HFF-Myc (cell line): ENCODE measurements around the gene ZDHHC18.
"Not testable (repeated sequence)": the region's sequence is repeated elsewhere in the genome, so short reads cannot be mapped to it uniquely, and the experiment has no call there.

Experiments
- DNase-seq: peaks from one replicate; pipeline ENCODE4 v3.0.0-alpha.2; 2011; ENCODE audit warnings: low read depth; ENCODE audit errors: extremely low read depth
- H3K4me3 ChIP-seq: replicated peaks from 2 replicates; pipeline ENCODE4 v1.5.1; 2011; ENCODE audit warnings: low read depth, mild to moderate bottlenecking, control low read depth, low read length
- TF ChIP-seq, protein P1 (sequence below): IDR thresholded peaks from 2 replicates; pipeline ENCODE4 v1.5.1; 2012; ENCODE audit warnings: mild to moderate bottlenecking, low read depth, low read length, control low read depth; ENCODE audit errors: missing control alignments

ZDHHC18 gene

DNA sequence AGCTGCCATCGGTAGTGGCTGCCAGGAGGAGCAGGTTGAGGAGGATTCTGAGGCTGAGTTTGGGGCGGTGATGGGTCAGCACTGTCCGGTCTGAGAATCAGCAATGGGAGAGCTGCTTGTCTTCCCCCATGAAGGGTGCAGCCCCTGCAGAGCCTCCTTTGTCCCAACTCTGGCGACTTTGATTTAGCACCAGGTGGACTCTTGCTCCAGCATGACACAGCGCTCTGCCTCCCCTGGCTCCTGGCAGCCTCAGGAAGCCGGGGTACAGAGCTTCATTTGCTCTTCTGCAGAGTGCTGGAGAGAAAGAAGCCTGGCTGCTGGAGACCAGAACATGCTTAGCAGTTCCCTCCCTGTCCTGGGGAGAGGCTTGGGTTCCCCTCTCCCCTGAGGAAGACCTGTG lies 13.3 kb downstream of the ZDHHC18 start:
- TF ChIP-seq, protein P1, sequence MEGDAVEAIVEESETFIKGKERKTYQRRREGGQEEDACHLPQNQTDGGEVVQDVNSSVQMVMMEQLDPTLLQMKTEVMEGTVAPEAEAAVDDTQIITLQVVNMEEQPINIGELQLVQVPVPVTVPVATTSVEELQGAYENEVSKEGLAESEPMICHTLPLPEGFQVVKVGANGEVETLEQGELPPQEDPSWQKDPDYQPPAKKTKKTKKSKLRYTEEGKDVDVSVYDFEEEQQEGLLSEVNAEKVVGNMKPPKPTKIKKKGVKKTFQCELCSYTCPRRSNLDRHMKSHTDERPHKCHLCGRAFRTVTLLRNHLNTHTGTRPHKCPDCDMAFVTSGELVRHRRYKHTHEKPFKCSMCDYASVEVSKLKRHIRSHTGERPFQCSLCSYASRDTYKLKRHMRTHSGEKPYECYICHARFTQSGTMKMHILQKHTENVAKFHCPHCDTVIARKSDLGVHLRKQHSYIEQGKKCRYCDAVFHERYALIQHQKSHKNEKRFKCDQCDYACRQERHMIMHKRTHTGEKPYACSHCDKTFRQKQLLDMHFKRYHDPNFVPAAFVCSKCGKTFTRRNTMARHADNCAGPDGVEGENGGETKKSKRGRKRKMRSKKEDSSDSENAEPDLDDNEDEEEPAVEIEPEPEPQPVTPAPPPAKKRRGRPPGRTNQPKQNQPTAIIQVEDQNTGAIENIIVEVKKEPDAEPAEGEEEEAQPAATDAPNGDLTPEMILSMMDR: no peak
- no peak for DNase-seq

GRCh38 chr1:26844424-26845196 lies 18.1 kb downstream of the ZDHHC18 start:
- H3K4me3 ChIP-seq: no peak overlapping the region
- TF ChIP-seq, protein P1: no peak
- DNase-seq: no peak

More for the DNA sequence above, 13.3 kb downstream of the ZDHHC18 start:
- H3K4me3 ChIP-seq: no peak overlapping the region

- not testable (repeated sequence) for DNase-seq, H3K4me3 ChIP-seq
Observed at GRCh38 chr1:26847826-26848225, 21.3 kb downstream of the ZDHHC18 start.

DNA sequence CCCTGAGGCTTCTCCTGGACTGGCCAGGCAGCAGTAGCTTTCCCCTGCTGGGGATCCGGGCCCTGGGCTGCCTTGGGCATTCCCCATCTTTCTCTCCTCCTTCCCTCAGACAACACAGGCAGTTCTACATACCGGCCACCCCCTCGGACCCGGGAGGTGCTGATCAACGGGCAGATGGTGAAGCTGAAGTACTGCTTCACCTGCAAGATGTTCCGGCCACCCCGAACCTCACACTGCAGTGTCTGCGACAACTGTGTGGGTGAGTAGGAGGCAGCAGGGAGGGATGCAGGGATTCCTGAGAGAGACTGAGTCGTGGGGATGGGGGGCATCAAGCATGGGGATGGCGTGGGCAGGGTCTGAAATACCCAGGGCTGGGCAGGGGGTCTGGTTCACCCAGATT lies 22.0 kb downstream of the ZDHHC18 start:
- H3K4me3 ChIP-seq: no peak overlapping the region
- DNase-seq: no peak
- TF ChIP-seq, protein P1: no peak

DNA sequence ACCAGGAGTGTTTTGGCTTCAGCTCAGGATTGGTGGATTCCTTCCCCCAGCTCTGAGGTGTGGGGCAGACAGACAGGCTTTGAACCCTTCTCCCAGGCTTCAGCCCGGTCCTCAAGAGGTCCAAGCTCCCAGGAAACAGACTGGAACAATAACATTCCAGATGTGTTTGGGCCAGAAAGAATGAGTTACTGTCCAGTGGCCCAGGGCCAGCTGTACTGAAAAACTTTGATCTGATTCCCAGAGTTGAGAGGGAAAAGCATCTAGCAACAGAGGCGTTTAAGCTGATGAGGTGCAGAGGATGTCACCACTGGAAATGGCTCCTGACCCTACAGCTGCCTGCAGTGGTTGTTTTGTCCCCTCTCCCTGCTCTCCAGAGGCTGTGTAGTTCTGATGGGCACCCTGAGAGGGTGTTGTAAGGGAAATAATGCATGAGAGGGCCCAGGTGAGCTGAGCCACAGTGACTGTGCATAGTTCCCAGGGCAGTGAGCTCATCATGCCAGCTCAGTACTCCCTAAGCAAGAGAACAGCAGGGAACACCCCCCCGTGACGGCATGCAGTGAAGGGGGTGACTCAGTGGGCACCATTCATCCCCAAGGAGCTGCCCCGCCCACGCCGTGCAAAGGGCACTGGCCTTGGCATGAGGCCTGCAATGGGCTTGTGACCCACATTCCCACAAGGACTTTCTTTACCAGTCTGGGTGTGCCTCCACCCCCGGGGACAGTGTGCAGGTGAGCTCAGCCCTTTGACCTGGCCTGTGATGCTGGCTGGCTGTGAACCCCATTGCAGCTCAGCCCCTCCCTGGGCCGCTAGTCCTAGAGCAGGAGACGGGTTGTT lies 22.7 kb downstream of the ZDHHC18 start:
- H3K4me3 ChIP-seq: no peak overlapping the region
- TF ChIP-seq, protein P1: no peak
- no peak for DNase-seq

- H3K4me3 ChIP-seq: no peak overlapping the region
- TF ChIP-seq, protein P1: peak; percentile 27
- no peak for DNase-seq
Observed at GRCh38 chr1:26851106-26851684, 24.7 kb downstream of the ZDHHC18 start.

DNA sequence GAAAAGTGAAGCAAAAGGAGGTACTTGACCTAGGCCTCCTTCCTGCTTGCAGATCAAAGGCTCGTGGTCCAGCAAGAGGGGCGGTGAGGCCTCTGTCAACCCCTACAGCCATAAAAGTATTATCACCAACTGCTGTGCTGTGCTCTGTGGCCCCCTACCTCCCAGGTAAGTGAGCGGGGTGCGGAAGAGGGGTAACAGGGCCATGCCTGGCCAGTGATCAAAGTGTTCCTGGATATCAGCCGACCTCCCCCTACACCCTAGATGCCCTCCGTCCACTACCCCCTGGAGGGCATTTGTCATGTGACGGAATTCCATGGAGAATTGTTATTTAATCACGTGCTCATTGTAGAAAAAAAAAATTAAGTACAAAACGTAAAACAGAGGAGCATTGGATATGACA lies 26.2 kb downstream of the ZDHHC18 start:
- H3K4me3 ChIP-seq: no peak overlapping the region
- no peak for DNase-seq
- TF ChIP-seq, protein P1: no peak
